Activated CD8-positive, alpha-beta memory T cell treated with anti-CD3 and anti-CD28 coated beads for 24 hours (primary cell): ENCODE results near the gene PVR.
"Not testable (repeated sequence)": the region's sequence is repeated elsewhere in the genome, so short reads cannot be mapped to it uniquely, and the experiment has no call there.

Experiments
- DNase-seq: peaks from one replicate; pipeline ENCODE4 v3.0.0-alpha.2; 2020

Gene PVR, protein sequence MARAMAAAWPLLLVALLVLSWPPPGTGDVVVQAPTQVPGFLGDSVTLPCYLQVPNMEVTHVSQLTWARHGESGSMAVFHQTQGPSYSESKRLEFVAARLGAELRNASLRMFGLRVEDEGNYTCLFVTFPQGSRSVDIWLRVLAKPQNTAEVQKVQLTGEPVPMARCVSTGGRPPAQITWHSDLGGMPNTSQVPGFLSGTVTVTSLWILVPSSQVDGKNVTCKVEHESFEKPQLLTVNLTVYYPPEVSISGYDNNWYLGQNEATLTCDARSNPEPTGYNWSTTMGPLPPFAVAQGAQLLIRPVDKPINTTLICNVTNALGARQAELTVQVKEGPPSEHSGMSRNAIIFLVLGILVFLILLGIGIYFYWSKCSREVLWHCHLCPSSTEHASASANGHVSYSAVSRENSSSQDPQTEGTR

DNA sequence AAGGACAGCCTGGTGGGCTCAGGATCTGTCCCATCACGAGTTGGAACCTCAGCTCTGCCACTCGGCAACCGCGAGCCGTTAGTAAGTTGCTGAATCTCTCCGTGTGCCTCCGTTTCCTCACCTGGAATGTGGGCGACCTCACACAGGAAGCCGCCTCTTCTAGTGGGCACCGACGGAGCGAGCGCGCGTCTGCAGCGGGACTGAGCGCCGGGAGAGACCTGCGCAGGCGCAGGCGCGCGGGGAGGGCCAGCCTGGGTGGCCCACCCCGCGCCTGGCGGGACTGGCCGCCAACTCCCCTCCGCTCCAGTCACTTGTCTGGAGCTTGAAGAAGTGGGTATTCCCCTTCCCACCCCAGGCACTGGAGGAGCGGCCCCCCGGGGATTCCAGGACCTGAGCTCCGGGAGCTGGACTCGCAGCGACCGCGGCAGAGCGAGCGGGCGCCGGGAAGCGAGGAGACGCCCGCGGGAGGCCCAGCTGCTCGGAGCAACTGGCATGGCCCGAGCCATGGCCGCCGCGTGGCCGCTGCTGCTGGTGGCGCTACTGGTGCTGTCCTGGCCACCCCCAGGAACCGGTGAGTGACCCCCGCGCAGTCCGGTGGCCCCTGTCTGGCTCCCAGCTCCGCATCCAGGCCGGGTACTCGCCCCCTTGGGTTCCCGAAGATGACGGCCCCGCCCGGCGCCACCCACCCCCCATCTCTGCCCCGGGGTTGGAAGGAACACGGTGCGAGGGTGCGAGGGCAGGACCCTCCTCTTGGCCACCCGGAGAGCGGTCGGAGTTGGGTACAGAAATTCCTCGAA, at the start of gene PVR:
Gene PVR, plus strand, starts transcription at position 306 of the 797 bp plus-strand sequence. Its CDS starts 187 bp downstream, at position 493.
- peak; percentile 75 for DNase-seq

DNA sequence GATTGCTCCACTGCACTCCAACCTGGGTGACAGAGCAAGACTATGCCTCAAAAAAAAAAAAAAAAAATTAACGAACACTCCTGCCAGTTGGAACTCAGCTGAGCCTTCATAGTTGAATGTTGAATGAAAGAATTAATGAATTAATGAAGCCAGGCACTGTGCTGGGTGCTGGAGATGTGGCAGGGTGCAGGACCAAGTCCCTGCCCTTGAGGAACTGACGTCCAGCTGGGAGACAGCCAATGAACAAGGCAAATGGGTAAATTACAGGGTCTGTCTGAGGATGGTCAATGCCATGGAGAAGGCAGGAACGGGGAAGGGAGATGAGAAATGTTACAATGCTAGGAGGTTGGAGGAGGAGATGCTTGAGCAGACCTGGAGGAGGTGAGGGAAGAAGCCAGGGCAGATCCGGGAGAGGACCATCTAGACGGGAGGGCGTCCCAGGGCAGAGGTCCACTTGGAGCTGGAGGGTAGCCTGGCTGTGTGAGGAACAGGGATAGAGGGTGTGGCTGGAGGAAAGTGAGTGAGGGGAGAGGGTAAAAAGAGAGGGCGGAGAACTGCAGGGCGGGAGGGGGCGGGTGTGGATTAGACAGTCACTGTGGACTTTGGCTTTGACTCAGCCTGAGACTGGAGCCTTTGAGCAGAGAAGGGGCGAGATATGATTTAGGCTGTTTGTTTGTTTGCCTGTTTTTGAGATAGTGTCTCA, 47.1 kb upstream of the PVR start:
- DNase-seq: no peak

DNA sequence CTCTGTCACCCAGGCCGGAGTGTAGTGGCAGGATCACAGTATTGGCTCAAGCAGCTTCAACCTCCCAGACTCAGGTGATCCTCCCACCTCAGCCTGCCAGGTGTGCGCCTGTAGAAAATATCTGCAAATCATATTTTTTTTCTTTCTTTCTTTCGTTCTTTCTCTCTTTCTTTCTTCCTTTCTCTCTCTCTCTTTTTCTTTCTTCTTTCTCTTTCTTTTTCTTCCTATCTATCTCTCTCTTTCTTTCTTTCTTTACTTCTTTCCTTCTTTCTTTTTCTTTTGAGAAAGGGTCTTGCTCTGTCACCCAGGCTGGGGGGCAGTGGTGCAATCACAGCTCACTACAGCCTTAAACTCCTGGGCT, 46.6 kb upstream of the PVR start:
- DNase-seq: no peak

DNA sequence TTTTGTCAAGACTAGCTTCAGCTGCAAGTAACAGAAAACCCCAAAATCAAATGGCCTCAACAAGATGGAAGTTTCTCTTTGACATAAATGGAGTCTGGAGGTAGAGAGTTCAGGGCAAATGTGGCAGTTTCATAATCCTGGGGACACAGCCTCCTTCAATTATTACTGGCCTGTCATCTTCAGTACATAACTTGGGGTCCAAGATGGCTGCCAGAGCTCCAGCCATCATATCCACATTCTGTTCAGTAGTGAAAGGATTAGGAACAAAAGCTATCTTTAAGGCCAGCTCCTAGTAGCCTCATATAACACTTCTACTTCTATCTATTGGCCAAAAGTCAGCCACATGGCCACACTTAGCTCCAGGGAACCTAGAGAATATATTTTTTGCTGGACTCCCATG, 45.4 kb upstream of the PVR start:
- no peak for DNase-seq

DNA sequence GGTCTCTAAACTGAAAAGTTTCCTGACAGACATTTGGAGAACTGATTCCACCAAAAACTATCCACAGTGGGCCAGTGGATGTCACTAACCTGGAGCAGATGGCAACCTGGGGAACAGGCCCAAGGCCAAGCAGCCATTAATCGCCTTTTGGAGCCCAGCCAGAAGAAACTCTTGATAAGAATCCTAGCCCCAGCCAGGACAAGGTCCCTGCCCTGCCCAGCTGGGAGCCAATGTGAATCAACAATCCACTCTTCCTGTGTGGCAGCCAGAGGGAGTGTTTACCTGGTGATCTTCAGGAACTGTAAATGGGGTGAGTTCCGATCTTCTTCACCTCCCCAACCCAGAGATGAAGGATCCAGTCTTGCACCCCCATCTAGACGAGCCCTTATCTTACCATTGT, 44.8 kb upstream of the PVR start:
- DNase-seq: no peak

DNA sequence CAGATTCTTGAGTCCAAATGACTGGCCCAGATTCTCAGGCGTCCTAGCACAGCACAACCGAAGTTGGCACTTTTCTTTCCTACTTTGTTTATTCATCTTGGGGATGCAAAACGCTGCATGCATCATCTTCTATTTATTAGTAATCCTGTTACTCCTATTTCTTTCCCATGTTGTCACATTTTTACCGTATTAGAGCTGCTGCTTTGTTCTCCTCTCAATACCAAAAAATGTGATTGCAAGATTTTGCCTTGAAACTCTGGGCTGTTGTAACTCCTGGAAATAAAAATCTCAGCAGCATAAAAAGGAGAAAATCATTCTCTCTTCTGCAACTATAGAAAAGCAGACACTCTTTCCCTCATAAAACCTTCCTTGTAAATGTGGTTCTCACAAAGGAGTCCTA, 43.2 kb upstream of the PVR start:
- DNase-seq: no peak

DNA sequence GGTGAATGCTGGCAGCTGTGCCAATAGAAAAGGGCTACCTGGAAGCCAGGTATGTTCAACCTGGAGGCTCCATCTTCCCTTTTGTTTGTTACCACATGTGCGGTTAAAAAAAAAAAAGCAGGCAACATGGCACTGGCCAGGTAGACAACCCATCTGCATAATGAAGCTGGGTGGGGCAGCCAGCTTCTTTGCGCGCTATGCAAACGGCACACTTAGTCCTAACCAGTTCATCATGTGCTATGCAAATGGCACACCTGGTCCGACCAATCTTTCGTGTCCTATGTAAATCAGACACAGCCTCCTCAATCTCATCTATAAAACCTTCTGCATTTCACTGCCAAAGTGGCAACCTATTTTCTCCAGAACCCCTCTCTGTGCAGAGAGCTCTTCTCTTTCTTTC, 41.6 kb upstream of the PVR start:
- DNase-seq: no peak

DNA sequence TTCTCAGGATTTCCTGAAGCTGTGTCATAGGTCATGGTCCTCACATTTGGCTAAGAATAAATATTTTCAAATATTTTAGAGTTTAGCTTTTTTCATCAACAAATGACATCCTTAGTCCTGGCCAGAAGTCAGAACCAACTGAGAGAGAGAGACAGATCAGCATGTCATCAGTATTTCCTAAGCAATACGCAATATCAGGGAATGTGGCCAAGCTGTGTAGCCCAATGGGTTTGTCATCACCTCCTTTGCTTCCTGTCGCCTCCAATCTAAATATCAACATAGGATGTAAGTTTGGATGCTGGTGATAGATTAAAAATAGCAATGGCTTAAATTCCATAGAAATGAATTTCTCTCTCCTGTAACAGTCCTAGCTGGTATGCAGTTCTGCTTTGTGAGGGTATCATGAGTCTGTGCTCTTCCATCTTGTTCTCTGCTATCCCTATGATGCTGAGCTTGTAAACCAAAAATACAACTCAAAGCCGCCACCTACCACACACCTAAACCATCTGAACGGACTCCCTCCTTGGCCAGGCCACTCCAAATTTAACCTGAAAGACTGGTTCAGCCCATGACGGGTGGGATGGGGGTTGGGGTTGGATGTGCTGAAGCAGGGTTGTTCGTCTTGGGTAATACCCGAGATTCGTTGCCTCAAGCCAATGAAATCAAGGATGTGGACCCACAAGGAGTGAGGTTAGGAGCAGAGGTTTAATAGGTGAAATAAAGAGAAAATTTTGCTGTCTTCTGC, 40.3 kb upstream of the PVR start:
- DNase-seq: no peak

DNA sequence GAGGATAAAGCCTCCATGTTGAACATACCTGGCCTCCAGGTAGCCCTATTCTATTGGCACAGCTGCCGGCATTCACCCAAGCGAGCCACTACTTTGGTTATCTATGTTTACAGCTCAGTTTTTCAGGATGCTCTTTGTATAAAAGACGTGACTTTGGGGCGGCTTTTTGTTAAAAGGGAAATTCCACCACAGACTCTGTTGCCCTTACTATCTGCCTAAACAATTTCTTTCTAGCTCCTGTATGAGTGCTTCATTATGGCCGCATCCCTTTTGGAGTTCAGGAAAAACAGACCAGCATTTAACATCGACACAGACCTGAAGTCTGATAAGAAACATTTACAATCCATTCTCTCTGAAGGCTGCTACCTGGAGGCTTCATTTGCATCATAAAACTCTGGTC, 39.5 kb upstream of the PVR start:
- DNase-seq: no peak

DNA sequence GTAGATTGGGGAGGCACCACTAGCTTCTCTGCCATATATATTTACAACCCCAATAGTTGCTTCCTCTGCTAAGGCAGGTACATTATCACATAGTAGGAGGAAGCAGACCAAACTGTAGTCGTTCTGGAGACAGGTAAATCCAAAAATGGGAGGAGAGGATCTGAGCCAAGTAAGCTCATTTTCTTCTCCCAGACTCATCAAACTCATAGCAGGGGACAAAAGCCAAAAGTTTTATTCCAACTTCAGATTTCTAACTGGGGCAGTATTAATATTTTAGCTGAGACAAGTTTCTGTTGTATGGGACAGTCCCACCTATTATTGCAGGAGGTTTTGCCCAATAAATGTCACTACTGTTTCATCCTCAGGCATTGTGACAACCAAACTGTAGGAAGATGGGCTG, 38.2 kb upstream of the PVR start:
- DNase-seq: no peak

DNA sequence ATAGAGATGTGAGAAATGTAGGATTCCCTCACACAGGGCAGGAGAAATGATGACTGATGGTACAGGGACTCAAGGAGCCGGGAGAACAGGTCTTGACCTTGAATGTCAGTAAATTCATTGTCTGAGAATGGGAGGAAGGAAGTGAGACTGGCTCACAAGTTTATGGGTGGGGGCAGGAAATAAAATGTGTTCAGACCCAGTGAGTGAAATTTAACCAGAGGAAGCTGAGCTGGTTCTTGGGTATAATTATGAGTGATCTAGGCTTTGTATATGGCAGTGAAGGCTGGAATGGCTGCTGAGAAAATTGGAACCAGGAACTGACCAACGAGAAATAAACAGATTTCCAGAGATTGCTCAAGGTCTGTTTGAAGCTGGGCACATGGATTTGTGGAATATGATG, 36.7 kb upstream of the PVR start:
- DNase-seq: no peak

DNA sequence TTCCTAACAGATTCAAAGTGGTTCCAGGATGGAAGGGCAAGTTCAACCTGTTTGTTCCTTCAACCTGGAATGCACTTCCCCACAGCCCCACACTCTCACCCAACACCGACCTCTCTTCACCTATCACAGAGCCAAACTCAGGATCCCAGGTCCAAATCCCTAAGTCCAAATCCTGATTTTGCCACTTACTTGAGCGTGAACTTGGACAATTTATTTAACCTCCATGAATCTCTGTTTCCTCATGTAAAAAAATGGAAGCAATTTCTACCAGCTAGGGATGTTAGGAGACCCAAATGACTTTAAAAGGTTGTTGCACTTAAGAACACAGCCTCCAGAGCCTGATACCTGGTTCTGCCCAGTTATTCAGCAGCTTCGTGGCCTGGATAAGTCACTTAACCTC, 35.8 kb upstream of the PVR start:
- no peak for DNase-seq

DNA sequence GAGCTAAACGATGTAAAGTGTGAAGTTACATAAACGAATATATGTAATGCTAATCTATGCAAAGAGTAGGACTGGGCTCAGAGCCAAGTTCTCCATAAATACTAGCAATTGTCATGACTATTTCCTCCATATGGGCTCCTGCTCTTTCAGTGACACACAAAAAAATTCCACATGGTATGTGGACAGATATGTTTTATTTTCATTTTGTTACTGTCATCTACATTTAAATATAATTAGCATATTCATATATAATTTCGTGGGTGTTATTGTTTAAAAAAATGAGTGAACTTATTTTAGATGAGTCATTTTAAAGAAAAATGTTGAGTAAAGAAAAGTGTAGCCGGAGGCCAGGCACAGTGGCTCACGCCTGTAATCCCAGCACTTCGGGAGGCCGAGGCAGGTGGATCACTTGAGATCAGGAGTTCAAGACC, 35.3 kb upstream of the PVR start:
- no peak for DNase-seq

DNA sequence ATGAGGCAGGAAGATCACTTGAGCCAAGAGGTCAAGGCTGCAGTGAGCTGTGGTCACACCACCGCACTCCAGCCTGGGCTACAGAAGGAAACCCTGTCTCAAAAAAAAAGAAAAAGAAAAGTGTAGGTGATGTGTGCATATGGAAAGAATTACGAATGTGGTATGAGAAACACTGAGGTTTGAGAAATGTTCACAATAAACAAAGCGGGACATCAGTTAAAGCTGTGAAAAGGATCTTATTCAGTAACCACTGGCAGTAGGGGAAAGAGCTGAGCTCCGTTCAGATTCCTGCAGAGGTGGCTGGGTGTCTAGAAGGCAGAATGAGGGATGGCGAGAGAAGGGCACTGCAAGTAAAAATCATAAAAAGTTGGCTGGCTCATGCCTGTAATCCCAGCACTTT, 34.5 kb upstream of the PVR start:
- DNase-seq: no peak

DNA sequence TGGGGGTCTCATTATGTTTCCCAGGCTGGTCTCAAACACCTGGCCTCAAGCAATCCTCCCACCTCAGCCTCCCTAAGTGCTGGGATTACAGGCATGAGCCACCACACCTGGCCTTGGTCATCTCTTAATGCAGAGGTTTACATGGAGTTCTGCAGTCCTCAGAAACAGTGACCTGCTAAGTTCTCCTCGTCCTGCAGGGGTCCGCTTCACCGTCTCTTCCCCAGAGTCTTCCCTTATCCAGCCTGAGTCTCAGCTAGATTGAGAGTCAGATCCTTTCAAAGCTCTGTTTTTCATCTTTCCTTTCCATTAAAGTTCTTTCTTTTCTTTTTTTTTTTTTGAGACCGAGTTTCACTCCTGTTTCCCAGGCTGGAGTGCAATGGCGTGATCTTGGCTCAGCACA, 33.2 kb upstream of the PVR start:
- DNase-seq: not testable (repeated sequence)

DNA sequence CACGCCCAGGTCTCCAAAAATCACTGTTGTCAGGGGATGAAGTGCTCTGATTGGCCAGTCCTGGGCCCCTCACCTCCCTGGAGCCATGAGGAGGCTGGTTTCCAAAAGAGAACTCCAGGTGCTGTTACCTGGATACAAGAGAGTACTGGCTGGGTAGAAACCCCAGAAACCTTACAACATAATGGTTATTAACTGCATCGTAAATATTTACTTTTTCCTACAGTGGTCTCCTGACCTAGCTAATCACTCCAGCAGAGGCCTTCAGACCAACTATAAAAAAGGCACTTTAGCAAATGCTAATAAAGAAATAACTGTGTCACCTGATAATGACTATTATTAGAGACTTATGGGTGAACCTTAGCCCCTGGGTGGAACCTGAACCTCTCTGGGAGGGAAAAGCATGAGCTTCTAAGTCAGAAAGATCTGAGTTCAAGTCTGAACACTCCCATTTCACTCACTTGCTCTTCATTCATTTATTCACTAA, 31.9 kb upstream of the PVR start:
- no peak for DNase-seq

DNA sequence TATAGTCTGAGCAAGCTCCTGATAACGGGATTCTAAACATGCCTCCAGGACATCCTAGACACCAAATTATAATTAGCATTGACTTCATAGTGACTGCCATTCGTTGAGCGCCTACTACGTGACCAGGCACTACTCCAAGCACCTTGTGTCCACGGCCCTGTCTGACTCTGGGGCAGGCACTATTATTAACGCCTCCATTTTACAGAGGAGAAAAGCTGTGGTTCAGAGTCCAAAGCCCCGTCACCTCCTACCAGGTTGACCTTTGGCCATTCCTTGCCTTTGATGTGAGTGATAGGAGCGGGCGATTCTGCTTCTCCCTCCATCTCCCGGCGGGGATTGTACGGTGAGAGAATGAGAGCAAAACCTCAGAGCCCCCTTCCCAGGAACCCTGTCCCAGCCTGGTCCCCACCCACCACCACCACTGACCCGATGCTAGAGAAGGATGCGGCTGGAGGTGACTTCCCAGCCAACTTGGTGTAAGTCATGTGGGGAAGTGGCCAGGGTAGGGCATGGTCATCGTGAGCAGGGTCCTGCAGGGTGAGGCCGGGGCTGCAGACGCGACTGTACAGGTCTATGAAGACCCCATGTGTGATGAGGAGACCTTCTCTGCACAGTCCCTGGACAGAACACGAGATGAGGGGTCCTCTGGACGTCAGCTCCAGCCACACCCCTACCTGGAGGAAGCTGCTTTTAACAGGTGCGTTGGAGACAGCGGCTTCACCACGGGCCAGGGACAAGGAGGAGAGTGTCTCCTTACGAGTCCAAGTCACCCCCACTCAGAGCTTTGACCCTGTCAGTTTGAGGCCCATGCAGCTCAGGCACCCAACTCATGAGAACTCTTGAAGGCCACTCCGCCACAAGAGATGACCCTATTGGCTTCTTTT, 30.2 kb upstream of the PVR start, which contains the start of gene IGSF23:
Gene IGSF23, plus strand, starts transcription at position 269 of the 884 bp plus-strand sequence. Its CDS starts 83 bp downstream, at position 352.
- no peak for DNase-seq

DNA sequence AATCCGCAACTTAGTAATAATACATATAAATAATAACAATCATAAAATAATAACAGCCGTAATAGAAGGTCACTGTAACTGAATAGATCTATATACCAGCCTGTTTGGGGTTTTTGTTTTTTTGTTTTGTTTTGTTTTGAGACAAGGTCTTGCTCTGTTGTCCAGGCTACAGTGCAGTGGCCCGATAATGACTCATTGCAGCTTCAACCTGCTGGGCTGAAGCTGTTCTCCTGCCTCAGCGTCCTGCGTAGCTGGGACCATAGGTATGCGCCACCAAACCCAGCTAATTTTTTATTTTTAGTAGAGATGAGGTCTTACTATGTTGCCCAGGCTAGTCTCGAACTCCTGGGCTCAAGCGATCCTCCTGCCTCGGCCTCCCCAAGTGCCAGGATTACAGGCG, 29.4 kb upstream of the PVR start:
- no peak for DNase-seq

DNA sequence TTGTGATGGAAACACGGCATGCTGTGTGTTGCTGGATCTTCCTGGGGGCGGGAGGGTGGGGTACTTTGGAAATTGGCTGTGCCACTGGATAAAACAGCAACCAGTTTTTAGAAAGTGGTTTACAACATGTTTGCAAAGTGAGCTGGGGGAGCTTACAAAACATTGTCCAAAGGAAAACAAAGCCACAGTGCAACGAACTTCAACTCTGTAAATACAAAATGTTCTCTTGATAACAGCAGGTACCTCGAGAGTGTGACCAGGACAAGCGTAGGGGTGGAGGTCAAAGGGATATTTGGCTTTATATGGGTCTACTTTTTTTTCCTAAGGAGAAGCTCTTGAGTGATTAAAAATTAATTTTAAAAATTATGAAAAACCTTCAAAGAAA, 27.9 kb upstream of the PVR start:
- no peak for DNase-seq

DNA sequence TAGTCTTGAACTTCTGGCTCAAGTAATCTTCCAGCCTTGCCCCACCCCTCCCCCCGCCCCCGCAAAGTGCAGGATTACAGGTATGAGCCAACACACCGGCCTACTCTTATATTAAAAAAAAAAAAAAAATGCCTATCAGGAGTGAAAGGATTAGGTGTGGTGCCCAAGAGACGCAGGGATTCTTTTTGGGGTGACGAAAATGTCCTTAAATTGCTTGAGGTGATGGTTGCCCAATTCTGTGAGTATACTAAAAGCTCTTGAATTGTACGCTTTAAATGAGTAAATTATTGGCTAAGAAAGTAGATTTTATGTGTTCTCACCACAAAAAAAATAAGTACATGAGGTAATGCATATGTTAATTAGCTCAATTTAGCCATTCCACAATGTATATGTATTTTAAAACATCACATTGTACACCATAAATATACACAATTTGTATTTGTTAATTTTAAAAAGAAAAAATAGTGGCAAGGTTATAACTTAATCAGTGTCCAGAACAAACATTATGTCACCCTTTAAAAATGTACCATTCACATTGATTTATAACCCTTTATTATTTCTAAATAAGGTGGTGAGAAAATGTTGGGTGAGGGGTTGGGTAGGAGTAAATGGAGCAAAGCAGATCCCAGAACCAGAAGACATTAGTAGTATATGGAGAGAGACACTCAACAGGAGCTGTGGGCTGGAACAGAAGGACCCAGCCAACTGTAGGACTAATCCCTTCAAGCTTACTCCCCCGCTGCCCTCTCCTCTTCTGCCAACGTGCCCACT, 26.4 kb upstream of the PVR start:
- no peak for DNase-seq
